Raji (cell line): ENCODE measurements around the gene LMX1B.

ENCODE experiments used
- POLR2A ChIP-seq: IDR thresholded peaks from 2 replicates; pipeline ENCODE4 v1.6.1; 2011; ENCODE audit warnings: low read depth, low read length, control low read depth; ENCODE audit not compliant: insufficient read depth

Gene LMX1B

DNA sequence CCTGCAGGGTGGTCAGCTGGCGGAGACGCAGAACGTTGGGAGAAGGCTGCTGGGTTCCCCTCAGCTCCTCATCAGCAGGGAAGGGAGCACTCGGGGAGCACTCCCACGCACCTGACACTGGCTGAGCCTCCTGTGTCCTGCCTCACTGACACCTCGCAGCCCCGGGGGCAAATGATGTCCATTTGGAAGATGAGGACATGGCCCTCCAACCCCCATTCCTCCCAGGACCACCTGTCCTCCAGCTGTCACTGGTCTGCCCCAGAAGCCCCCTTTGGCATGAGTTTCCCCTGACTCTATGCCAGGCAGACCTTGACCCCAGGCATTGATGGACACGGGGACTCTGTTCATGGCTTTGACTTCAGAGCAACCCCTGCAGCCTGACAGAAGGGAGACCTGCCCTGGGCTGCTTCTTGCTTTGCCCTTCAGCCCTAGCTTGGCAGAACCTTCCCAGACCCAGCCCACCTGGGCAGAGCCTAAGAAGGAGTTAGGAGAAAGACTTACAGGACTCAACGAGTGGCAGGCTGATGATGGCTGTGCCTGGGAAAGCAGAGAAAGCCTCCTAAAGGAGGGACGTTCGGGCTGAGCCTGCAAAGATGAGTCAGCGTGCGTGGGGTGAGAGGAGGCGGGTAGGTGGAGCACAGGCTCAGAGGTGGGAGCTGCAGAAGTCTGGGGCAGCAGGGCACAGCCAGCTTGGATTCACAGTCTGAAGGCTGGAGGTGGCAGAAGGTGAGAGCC lies 90.6 kb downstream of the LMX1B start:
- TF ChIP-seq POLR2A = no peak

GRCh38 chr9:126704892-126705766 lies 91.4 kb downstream of the LMX1B start:
- no peak for TF ChIP-seq POLR2A

GRCh38 chr9:126705767-126706697 lies 92.3 kb downstream of the LMX1B start:
- TF ChIP-seq POLR2A = no peak

- TF ChIP-seq POLR2A = no peak
Measured at GRCh38 chr9:126706698-126707053, 92.9 kb downstream of the LMX1B start.

- no peak for TF ChIP-seq POLR2A
Measured at GRCh38 chr9:126707083-126707482, 93.4 kb downstream of the LMX1B start.

GRCh38 chr9:126708178-126708577 lies 94.5 kb downstream of the LMX1B start:
- TF ChIP-seq POLR2A = no peak

DNA sequence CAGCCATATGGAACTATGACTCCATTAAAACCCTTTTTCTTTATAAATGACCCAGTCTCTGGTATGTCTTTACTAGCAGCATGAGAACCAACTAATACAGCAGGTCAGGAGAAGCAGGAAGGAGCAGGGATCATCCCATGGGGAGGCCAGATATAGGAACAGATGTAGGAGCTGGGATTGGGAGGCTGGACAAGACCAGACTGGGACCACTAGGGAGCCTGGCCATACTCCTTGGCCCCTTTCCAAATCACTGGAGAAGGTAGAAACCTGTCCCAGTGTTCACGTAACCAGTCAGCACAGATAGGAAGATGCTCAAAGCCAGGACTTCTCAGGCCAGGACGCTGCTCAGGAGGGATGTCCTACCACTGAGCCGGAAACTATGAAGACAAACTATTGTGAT lies 95.5 kb downstream of the LMX1B start:
- TF ChIP-seq POLR2A = no peak

DNA sequence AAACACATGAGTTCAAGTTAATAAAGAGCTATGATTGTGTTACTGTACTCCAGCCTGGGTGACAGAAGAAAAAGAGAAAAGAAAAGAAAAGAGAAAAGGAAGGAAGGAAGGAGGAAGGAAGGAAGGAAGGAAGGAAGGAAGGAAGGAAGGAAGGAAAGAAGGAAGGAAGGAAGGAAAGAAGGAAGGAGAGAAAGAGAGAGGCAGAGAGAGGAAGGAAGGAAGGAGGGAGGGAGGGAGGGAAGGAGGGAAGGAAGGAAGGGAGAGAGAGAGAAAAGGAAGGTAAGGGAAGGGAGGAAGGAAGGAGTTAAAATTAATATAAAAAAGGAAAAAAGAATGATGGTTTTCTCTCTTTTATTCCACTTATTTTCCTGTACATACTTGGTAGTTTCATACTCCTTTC lies 101.7 kb downstream of the LMX1B start:
- TF ChIP-seq POLR2A = no peak

DNA sequence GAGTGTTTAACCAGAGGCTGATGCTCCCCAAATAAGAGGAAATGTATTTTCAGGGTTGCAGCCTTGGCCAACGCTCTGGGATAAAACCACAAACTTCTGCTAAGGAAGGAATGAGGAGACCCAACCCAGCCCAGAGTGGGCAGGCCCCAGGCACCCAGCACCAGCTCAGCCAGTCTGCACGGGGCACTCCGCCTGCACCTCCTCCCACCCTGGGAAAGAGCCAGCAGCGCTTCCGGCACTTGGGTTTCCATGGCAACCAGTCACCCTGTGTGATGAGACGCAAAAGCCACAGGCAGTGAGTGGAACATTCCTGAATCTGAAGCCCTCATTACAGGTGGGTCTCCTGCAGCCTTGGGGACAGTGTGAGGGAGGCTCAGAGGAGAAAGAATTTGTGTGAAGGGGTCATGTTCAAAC lies 105.9 kb downstream of the LMX1B start:
- no peak for TF ChIP-seq POLR2A

- TF ChIP-seq POLR2A = no peak
Measured at GRCh38 chr9:126720036-126720435, 106.3 kb downstream of the LMX1B start.

DNA sequence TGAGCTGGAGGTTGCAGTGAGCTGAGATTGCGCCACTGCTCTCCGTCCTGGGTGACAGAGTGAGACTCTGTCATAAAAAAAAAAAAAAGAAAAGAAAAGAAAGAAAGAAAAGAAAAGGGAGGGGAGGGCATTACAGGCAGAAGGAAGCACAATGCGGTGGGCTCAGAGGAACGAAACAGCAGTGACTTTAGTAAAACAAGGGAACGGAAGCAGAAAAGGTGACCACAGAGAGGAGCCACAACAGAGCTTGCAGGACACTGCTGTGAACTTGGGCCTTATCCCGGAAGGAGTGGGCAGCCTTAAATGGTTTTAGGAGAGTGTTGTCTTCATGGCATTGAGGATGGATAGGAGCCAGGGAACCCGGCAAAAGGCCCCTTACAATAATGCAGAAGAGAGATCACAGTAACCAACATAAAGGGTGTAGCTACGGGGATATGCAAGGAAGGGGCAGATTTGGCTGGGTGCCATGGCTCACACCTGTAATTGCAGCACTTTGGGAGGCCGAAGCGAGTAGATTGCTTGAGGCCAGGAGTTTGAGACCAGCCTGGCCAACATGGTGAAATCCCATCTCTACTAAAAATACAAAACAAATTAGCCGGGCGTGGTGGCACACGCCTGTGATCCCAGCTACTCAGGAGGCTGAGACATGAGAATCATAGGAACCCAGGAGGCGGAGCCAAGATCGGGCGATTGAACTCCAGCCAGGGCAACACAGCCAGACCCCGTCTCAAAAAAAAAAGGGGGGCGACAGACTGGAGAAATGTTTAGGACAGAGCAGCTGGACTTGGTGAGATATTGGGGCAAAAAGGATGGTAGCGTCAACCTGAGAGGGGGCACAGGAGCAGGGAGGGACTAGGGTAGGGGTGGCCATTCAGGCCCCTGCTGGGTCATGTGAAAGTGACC lies 107.2 kb downstream of the LMX1B start:
- no peak for TF ChIP-seq POLR2A

- no peak for TF ChIP-seq POLR2A
Measured at GRCh38 chr9:126721564-126721981, 107.8 kb downstream of the LMX1B start.

- peak; percentile 44; the same call in 1 of the 2 replicates for TF ChIP-seq POLR2A
Measured at GRCh38 chr9:126722252-126722921, 108.7 kb downstream of the LMX1B start.
